HG03439 (cell line): Measurements from ENCODE around the gene ARGLU1.

Experiments used
- ATAC-seq: cut with Tn5 transposase; IDR thresholded peaks from one replicate; pipeline ENCODE4 v1.9.1; 2021; ENCODE audit warnings: mild to moderate bottlenecking, moderate library complexity; ENCODE audit not compliant: unreplicated experiment

ARGLU1 gene

GRCh38 chr13:106503730-106504453 is 64.0 kb downstream of the ARGLU1 start:
- no peak for ATAC-seq

- ATAC-seq, result no peak
Measured at GRCh38 chr13:106503272-106503671, 64.7 kb downstream of the ARGLU1 start.

- ATAC-seq, result no peak
Measured at GRCh38 chr13:106500445-106500844, 67.5 kb downstream of the ARGLU1 start.

GRCh38 chr13:106499896-106500295 is 68.0 kb downstream of the ARGLU1 start:
- no peak for ATAC-seq

GRCh38 chr13:106499113-106499512 is 68.8 kb downstream of the ARGLU1 start:
- ATAC-seq, result no peak

- no peak for ATAC-seq
Measured at GRCh38 chr13:106498571-106498970, 69.4 kb downstream of the ARGLU1 start.

GRCh38 chr13:106498158-106498557 is 69.8 kb downstream of the ARGLU1 start:
- no peak for ATAC-seq

- no peak for ATAC-seq
Measured at GRCh38 chr13:106497079-106497478, 70.9 kb downstream of the ARGLU1 start.

- no peak for ATAC-seq
Measured at GRCh38 chr13:106496072-106496997, 71.6 kb downstream of the ARGLU1 start.

- no peak for ATAC-seq
Measured at GRCh38 chr13:106494936-106495335, 73.0 kb downstream of the ARGLU1 start.

GRCh38 chr13:106494506-106494905 is 73.4 kb downstream of the ARGLU1 start:
- no peak for ATAC-seq

- no peak for ATAC-seq
Measured at GRCh38 chr13:106493533-106494220, 74.3 kb downstream of the ARGLU1 start.

- ATAC-seq, result no peak
Measured at GRCh38 chr13:106492588-106493475, 75.1 kb downstream of the ARGLU1 start.

- no peak for ATAC-seq
Measured at GRCh38 chr13:106491928-106492587, 75.9 kb downstream of the ARGLU1 start.
